SW480 (cell line): ENCODE results near the gene ALLC.
"Not testable (repeated sequence)": the region's sequence is repeated elsewhere in the genome, so short reads cannot be mapped to it uniquely, and the experiment has no call there.

ENCODE experiments used
- DNase-seq: peaks from one replicate; pipeline ENCODE4 v3.0.0-alpha.2; 2016; ENCODE audit warnings: low spot score

The ALLC gene

GRCh38 chr2:3626118-3626811 is 31.7 kb upstream of the ALLC start:
- no peak for DNase-seq

- DNase-seq: no peak
Observed at GRCh38 chr2:3626812-3627499, 31.0 kb upstream of the ALLC start.

GRCh38 chr2:3627500-3628100 is 30.4 kb upstream of the ALLC start:
- DNase-seq: no peak

GRCh38 chr2:3628241-3628679 is 29.7 kb upstream of the ALLC start:
- DNase-seq: no peak

- DNase-seq: no peak
Observed at GRCh38 chr2:3628800-3629199, 29.2 kb upstream of the ALLC start.

- no peak for DNase-seq
Observed at GRCh38 chr2:3630631-3631030, 27.4 kb upstream of the ALLC start.

GRCh38 chr2:3631161-3631850 is 26.7 kb upstream of the ALLC start:
- no peak for DNase-seq

- no peak for DNase-seq
Observed at GRCh38 chr2:3631851-3632659, 25.9 kb upstream of the ALLC start.

- DNase-seq: no peak
Observed at GRCh38 chr2:3633089-3633981, 24.7 kb upstream of the ALLC start.

GRCh38 chr2:3633982-3634595 is 23.9 kb upstream of the ALLC start:
- DNase-seq: no peak

- DNase-seq: no peak
Observed at GRCh38 chr2:3634596-3635121, 23.3 kb upstream of the ALLC start.

- no peak for DNase-seq
Observed at GRCh38 chr2:3635171-3635974, 22.6 kb upstream of the ALLC start.

- not testable (repeated sequence) for DNase-seq
Observed at GRCh38 chr2:3635975-3636327, 22.0 kb upstream of the ALLC start.

- DNase-seq: no peak
Observed at GRCh38 chr2:3636586-3637310, 21.3 kb upstream of the ALLC start.

GRCh38 chr2:3637311-3637675 is 20.7 kb upstream of the ALLC start:
- no peak for DNase-seq

GRCh38 chr2:3637692-3638455 is 20.1 kb upstream of the ALLC start:
- DNase-seq: no peak

GRCh38 chr2:3638456-3638810 is 19.6 kb upstream of the ALLC start:
- DNase-seq: no peak

- DNase-seq: no peak
Observed at GRCh38 chr2:3639015-3639630, 18.9 kb upstream of the ALLC start.
